H1 (cell line): ENCODE results near the gene GSAP. TPM values are rescaled to one million over a fixed set of nuclear protein-coding genes. Genes with fewer than 3 reads are reported as not detected.

Source experiments
- CTCF ChIA-PET: fragments of 300-600 bp; sonication (Branson Sonifier 250); formaldehyde crosslinking; loops from one replicate; lab custom pipeline; 2021; ENCODE audit not compliant: partially characterized antibody; lab: Charles Lee
- POLR2A ChIA-PET: fragments of 300-600 bp; sonication (Branson Sonifier 250); formaldehyde crosslinking; loops from one replicate; lab custom pipeline; 2021; ENCODE audit warnings: inconsistent platforms; ENCODE audit not compliant: partially characterized antibody; lab: Charles Lee
- DNase-seq, 2 experiments: peaks; one replicate each; pipeline versions ENCODE4 v3.0.0 to v3.0.0-alpha.2; 2010 to 2022; ENCODE audit warnings: low spot score in 2 of 2, low read depth in 1 of 2, mixed read lengths in 1 of 2
- FAIRE-seq: peaks from 2 replicates; lab custom pipeline; 2011; peaks lifted over from hg19 to GRCh38; lab: Jason Lieb, UNC
- H2AFZ ChIP-seq: 2 replicates; pipeline ENCODE4 v1.8.1; 2012; ENCODE audit warnings: low read length, inconsistent platforms
- H2AK5ac ChIP-seq: 2 replicates; pipeline ENCODE4 v1.6.1; 2013; ENCODE audit warnings: low read depth, low read length
- H2BK120ac ChIP-seq: replicated peaks from 2 replicates; pipeline ENCODE3; 2013; ENCODE audit warnings: low read depth, low read length, inconsistent platforms
- H2BK12ac ChIP-seq: 2 replicates; pipeline ENCODE4 v1.6.1; 2013; ENCODE audit warnings: low read depth, low read length
- H2BK15ac ChIP-seq: 2 replicates; pipeline ENCODE4 v1.6.1; 2013; ENCODE audit warnings: low read length
- H2BK20ac ChIP-seq: 2 replicates; pipeline ENCODE4 v1.6.1; 2013; ENCODE audit warnings: low read length
- H2BK5ac ChIP-seq: 2 replicates; pipeline ENCODE4 v1.6.1; 2013; ENCODE audit warnings: low read depth, low read length
- H3K14ac ChIP-seq: 2 replicates; pipeline ENCODE4 v1.6.1; 2013; ENCODE audit warnings: inconsistent platforms; ENCODE audit not compliant: insufficient read length
- H3K18ac ChIP-seq: 2 replicates; pipeline ENCODE4 v1.6.1; 2013; ENCODE audit warnings: low read length; ENCODE audit errors: extremely low read depth
- H3K23ac ChIP-seq: 2 replicates; pipeline ENCODE4 v1.6.1; 2013; ENCODE audit warnings: inconsistent platforms; ENCODE audit not compliant: insufficient read length
- H3K23me2 ChIP-seq: 2 replicates; pipeline ENCODE4 v1.6.1; 2013; ENCODE audit warnings: low read depth, low read length
- H3K27ac ChIP-seq: 2 replicates; pipeline ENCODE4 v1.6.1; 2011; ENCODE audit warnings: low read depth, low read length, inconsistent platforms
- H3K27me3 ChIP-seq, 4 experiments: replicated peaks in 1 of 4; 1 replicate in 1 of 4; 2 replicates in 3 of 4; pipeline versions ENCODE4 v1.6.1 to v1.8.1; 2011 to 2013; ENCODE audit warnings: low read length in 3 of 4, mild to moderate bottlenecking in 3 of 4, inconsistent platforms in 2 of 4, mixed read lengths in 2 of 4, moderate library complexity in 1 of 4; ENCODE audit not compliant: control insufficient read depth in 3 of 4, insufficient read depth in 3 of 4; ENCODE audit errors: extremely low read depth in 1 of 4
- H3K36me3 ChIP-seq, 4 experiments: 2 replicates each; pipeline versions ENCODE4 v1.6.1 to v1.8.1; 2011 to 2013; ENCODE audit warnings: mild to moderate bottlenecking in 4 of 4, low read length in 3 of 4, moderate library complexity in 2 of 4, control low read depth in 1 of 4, inconsistent platforms in 1 of 4; ENCODE audit not compliant: insufficient read depth in 4 of 4, control insufficient read depth in 2 of 4
- H3K4ac ChIP-seq: replicated peaks from 2 replicates; pipeline ENCODE3; 2013; ENCODE audit warnings: low read length, low read depth, mixed read lengths, inconsistent platforms; ENCODE audit not compliant: insufficient read length
- H3K4me1 ChIP-seq, 4 experiments: replicated peaks in 1 of 4; 1 replicate in 1 of 4; 2 replicates in 3 of 4; pipeline versions ENCODE4 v1.6.1 to v1.8.1; 2011 to 2013; ENCODE audit warnings: low read length in 3 of 4, inconsistent platforms in 2 of 4, mixed read lengths in 1 of 4; ENCODE audit not compliant: insufficient read depth in 4 of 4, control insufficient read depth in 3 of 4
- H3K4me2 ChIP-seq, 2 experiments: 2 replicates each; pipeline versions ENCODE4 v1.6.1 to v1.8.1; 2011 to 2013; ENCODE audit warnings: low read depth in 2 of 2, low read length in 2 of 2, control low read depth in 1 of 2, inconsistent platforms in 1 of 2, mild to moderate bottlenecking in 1 of 2; ENCODE audit not compliant: insufficient read depth in 1 of 2
- H3K4me3 ChIP-seq, 4 experiments: fragments of 200-600, 300-600 bp in 1 of 4; sonication (generic), shearing (Covaris generic), sonication (Bioruptor Twin) in 1 of 4; 2 replicates each; pipeline versions ENCODE4 v1.5.1 to v1.8.1; 2011 to 2016; ENCODE audit warnings: low read length in 4 of 4, low read depth in 3 of 4, control low read depth in 2 of 4, inconsistent platforms in 2 of 4, mild to moderate bottlenecking in 2 of 4, mixed read lengths in 1 of 4, moderate library complexity in 1 of 4; ENCODE audit not compliant: insufficient read depth in 2 of 4; ENCODE audit errors: extremely low read depth in 1 of 4
- H3K56ac ChIP-seq: replicated peaks from 2 replicates; pipeline ENCODE3; 2013; ENCODE audit warnings: low read depth, mild to moderate bottlenecking, mixed read lengths, low read length, inconsistent platforms; ENCODE audit not compliant: insufficient read length
- H3K79me1 ChIP-seq: 2 replicates; pipeline ENCODE4 v1.6.1; 2013; ENCODE audit warnings: low read depth, low read length, control low read depth
- H3K79me2 ChIP-seq, 2 experiments: 2 replicates each; pipeline versions ENCODE4 v1.6.1 to v1.8.1; 2012 to 2013; ENCODE audit warnings: low read length in 2 of 2, mild to moderate bottlenecking in 2 of 2, inconsistent platforms in 1 of 2; ENCODE audit not compliant: insufficient read depth in 2 of 2, control insufficient read depth in 1 of 2
- H3K9ac ChIP-seq, 4 experiments: replicated peaks in 1 of 4; 1 replicate in 1 of 4; 2 replicates in 3 of 4; pipeline versions ENCODE4 v1.6.1 to v1.8.1; 2011 to 2013; ENCODE audit warnings: low read depth in 3 of 4, low read length in 3 of 4, control low read depth in 2 of 4, mild to moderate bottlenecking in 2 of 4, moderate library complexity in 2 of 4, inconsistent platforms in 1 of 4; ENCODE audit errors: extremely low read depth in 1 of 4
- H3K9me3 ChIP-seq, 2 experiments: 2 replicates each; pipeline versions ENCODE4 v1.6.1 to v1.8.1; 2012 to 2013; ENCODE audit warnings: mild to moderate bottlenecking in 2 of 2, moderate library complexity in 2 of 2, control low read depth in 1 of 2, inconsistent platforms in 1 of 2, low read depth in 1 of 2, low read length in 1 of 2, mixed read lengths in 1 of 2; ENCODE audit not compliant: insufficient read depth in 2 of 2
- H4K20me1 ChIP-seq, 2 experiments: replicated peaks in 1 of 2; 2 replicates each; pipeline versions ENCODE3 to v1.8.1; 2011 to 2013; ENCODE audit warnings: inconsistent platforms in 2 of 2, low read length in 2 of 2, mild to moderate bottlenecking in 1 of 2; ENCODE audit not compliant: insufficient read depth in 2 of 2, control insufficient read depth in 1 of 2
- H4K5ac ChIP-seq: 2 replicates; pipeline ENCODE4 v1.6.1; 2013; ENCODE audit warnings: low read length, low read depth, mixed read lengths, inconsistent platforms; ENCODE audit not compliant: insufficient read length
- H4K8ac ChIP-seq: 2 replicates; pipeline ENCODE4 v1.8.0; 2013; ENCODE audit warnings: mild to moderate bottlenecking, moderate library complexity, low read length, inconsistent platforms; ENCODE audit not compliant: insufficient read depth; ENCODE audit errors: extremely low read depth
- H4K91ac ChIP-seq: replicated peaks from 2 replicates; pipeline ENCODE3; 2013; ENCODE audit warnings: low read length, mixed read lengths, inconsistent platforms; ENCODE audit not compliant: insufficient read length
- RAD21 ChIP-seq, 2 experiments: IDR thresholded peaks in 1 of 2; conservative IDR thresholded peaks in 1 of 2; 2 replicates each; pipeline ENCODE4 v1.6.1; 2011; ENCODE audit warnings: low read depth in 2 of 2, low read length in 2 of 2, improper control_type of control experiment in 1 of 2, inconsistent platforms in 1 of 2, mild to moderate bottlenecking in 1 of 2, moderate library complexity in 1 of 2
- polyA plus RNA-seq, 7 experiments: library from polyadenylated mRNA; depleted of rRNA in 3 of 7; stranded (reverse) in 5 of 7; unstranded in 2 of 7; fragments of >200 nt in 5 of 7; fragments of 200-250 nt in 2 of 7; gene quantifications; 1 replicate in 5 of 7; 2 replicates in 1 of 7; 4 replicates in 1 of 7; pipeline versions ENCODE4 v1.2.1 to v1.2.3, GENCODE V29; 2011 to 2013; ENCODE audit warnings: missing spikeins in 2 of 7, mixed read lengths in 2 of 7
- total RNA-seq: library from RNA; stranded (reverse); fragmentation: NEBNext Ultra II Directional; extraction: Animal tissue kit (Norgen Biotek cat#: 25700); gene quantifications from 2 replicates; pipeline ENCODE4 v1.2.1, GENCODE V29; 2021
- TF ChIP-seq, protein P1 (sequence below), 3 experiments: IDR thresholded peaks; 1 replicate in 2 of 3; 2 replicates in 1 of 3; pipeline versions ENCODE4 v1.5.1 to v1.6.1; 2011; ENCODE audit warnings: low read length in 3 of 3, mild to moderate bottlenecking in 3 of 3, inconsistent platforms in 2 of 3, low read depth in 1 of 3, moderate library complexity in 1 of 3; ENCODE audit not compliant: insufficient read depth in 1 of 3; ENCODE audit errors: control extremely low read depth in 1 of 3
- TF ChIP-seq, protein P2 (sequence below): IDR thresholded peaks from 2 replicates; pipeline ENCODE4 v1.6.1; 2012; ENCODE audit warnings: low read length, inconsistent platforms

Gene GSAP
- total and polyA plus RNA-seq, 2 of the 8 experiments (the other 6 are each of a cell fraction or from before 2014, with no cell fraction given) = 0.93 to 2.1 TPM

DNA sequence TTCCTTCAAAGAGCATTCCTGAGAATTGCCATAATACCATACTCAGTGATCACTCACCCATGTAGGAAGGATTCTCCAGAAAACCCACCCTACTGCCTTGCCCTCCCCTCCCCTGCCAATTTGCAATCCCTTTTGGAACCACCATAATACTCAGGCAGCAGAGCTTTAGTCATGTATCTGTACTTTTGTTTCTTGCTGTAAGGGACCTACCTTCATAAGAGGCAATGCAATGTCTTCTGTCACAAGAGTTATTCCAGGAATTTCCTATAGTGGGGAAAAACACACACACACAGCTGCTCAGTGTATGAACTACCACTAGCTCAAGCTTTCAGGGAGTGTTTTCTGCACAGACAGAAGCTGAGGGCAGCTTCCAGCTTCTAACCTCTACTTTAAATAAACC, 67.0 kb downstream of the GSAP start:
- no peak overlapping the region for H3K14ac ChIP-seq
- H3K79me1 ChIP-seq = no peaks in the 10 kb centered on the region
- no peaks in the 10 kb centered on the region for H3K9me3 ChIP-seq
- H3K27me3 ChIP-seq = no peaks in the 10 kb centered on the region
- no peaks in the 10 kb centered on the region for H4K20me1 ChIP-seq
- no peak overlapping the region for H4K5ac ChIP-seq
- no peak overlapping the region for H2AFZ ChIP-seq
- no peak for FAIRE-seq
- H3K9ac ChIP-seq = no peak overlapping the region
- TF ChIP-seq, protein P1, sequence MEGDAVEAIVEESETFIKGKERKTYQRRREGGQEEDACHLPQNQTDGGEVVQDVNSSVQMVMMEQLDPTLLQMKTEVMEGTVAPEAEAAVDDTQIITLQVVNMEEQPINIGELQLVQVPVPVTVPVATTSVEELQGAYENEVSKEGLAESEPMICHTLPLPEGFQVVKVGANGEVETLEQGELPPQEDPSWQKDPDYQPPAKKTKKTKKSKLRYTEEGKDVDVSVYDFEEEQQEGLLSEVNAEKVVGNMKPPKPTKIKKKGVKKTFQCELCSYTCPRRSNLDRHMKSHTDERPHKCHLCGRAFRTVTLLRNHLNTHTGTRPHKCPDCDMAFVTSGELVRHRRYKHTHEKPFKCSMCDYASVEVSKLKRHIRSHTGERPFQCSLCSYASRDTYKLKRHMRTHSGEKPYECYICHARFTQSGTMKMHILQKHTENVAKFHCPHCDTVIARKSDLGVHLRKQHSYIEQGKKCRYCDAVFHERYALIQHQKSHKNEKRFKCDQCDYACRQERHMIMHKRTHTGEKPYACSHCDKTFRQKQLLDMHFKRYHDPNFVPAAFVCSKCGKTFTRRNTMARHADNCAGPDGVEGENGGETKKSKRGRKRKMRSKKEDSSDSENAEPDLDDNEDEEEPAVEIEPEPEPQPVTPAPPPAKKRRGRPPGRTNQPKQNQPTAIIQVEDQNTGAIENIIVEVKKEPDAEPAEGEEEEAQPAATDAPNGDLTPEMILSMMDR (IDR thresholded peaks at IDR 0.05; ENCODE audit: control extremely low read depth in 1 of 3, insufficient read depth in 1 of 3, low read depth in 1 of 3, low read length in 3 of 3) = peak in 1 of 3 experiments; percentile 1; a peak in 1 of 4 replicates
- TF ChIP-seq, protein P2, sequence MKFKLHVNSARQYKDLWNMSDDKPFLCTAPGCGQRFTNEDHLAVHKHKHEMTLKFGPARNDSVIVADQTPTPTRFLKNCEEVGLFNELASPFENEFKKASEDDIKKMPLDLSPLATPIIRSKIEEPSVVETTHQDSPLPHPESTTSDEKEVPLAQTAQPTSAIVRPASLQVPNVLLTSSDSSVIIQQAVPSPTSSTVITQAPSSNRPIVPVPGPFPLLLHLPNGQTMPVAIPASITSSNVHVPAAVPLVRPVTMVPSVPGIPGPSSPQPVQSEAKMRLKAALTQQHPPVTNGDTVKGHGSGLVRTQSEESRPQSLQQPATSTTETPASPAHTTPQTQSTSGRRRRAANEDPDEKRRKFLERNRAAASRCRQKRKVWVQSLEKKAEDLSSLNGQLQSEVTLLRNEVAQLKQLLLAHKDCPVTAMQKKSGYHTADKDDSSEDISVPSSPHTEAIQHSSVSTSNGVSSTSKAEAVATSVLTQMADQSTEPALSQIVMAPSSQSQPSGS = no peak
- TF ChIP-seq RAD21 (IDR thresholded peaks at IDR 0.05 in 1 of 2, conservative IDR thresholded peaks at IDR 0.05 in 1 of 2; ENCODE audit: low read depth in 2 of 2, low read length in 2 of 2) = peak in 1 of 2 experiments; percentile 32; a peak in 2 of 4 replicates
- ChIA-PET CTCF (interaction anchor here (1.3 to 1.7 kb wide), 3 partner anchors 10 to 17 kb away, joined by 4 to 6 read pairs (median 5); no protein-coding TSS in a partner anchor), POLR2A (interaction anchor here (0.8 kb wide), 1 partner anchor 14 kb away, joined by 3 read pairs; no protein-coding TSS in a partner anchor)
- H3K36me3 ChIP-seq = no peaks in the 10 kb centered on the region
- H3K18ac ChIP-seq = no peak overlapping the region
- H3K4me3 ChIP-seq = no peak overlapping the region
- H2BK15ac ChIP-seq = no peak overlapping the region
- H3K23me2 ChIP-seq = no peaks in the 10 kb centered on the region
- no peak overlapping the region for H2BK20ac ChIP-seq
- H4K91ac ChIP-seq = no peak overlapping the region
- H3K4me2 ChIP-seq = no peak overlapping the region
- no peak overlapping the region for H3K27ac ChIP-seq
- H3K79me2 ChIP-seq = no peaks in the 10 kb centered on the region
- H2BK5ac ChIP-seq = no peak overlapping the region
- DNase-seq = no peak
- H4K8ac ChIP-seq = no peak overlapping the region
- H2BK12ac ChIP-seq = no peak overlapping the region
- H3K56ac ChIP-seq = no peak overlapping the region
- no peak overlapping the region for H3K23ac ChIP-seq
- peaks cover 0 to 8% (median 2%) of the 10 kb centered on the region in 4 experiments; a peak in 5 of 7 replicates for H3K4me1 ChIP-seq
- H3K4ac ChIP-seq = no peak overlapping the region
- no peak overlapping the region for H2BK120ac ChIP-seq
- no peak overlapping the region for H2AK5ac ChIP-seq
